ENCODE measurements around the gene WDFY4.

WDFY4 gene

GRCh38 chr10:48710647-48711275 lies 26.1 kb downstream of the WDFY4 start:
- Histone ChIP-seq H3K4me1 (no peaks in the 10 kb centered on the region), H3K4me2 (ENCODE audit: low read length) (no peak overlapping the region), H3K9me3 (ENCODE audit: control insufficient read depth, low read length) (no peaks in the 10 kb centered on the region), H3K4me3 (ENCODE audit: low read depth, low read length) (no peak overlapping the region), H3K36me3 (ENCODE audit: control insufficient read depth, insufficient read depth, low read length) (no peaks in the 10 kb centered on the region), H3K79me2 (no peaks in the 10 kb centered on the region), H2AFZ (no peak overlapping the region), H3K27me3 (ENCODE audit: control insufficient read depth, insufficient read depth, low read length) (no peaks in the 10 kb centered on the region), H3K27ac (no peak overlapping the region), H3K9ac (no peak overlapping the region)
- TF ChIP-seq CTCF (IDR thresholded peaks at IDR 0.05) = no peak

- TF ChIP-seq CTCF (IDR thresholded peaks at IDR 0.05) = no peak
- Histone ChIP-seq H3K9me3 (ENCODE audit: control insufficient read depth, low read length) (no peaks in the 10 kb centered on the region), H3K9ac (no peak overlapping the region), H3K36me3 (ENCODE audit: control insufficient read depth, insufficient read depth, low read length) (no peaks in the 10 kb centered on the region), H2AFZ (no peak overlapping the region), H3K27me3 (ENCODE audit: control insufficient read depth, insufficient read depth, low read length) (no peaks in the 10 kb centered on the region), H3K79me2 (no peaks in the 10 kb centered on the region), H3K4me3 (ENCODE audit: low read depth, low read length) (no peak overlapping the region), H3K4me1 (no peaks in the 10 kb centered on the region), H3K27ac (no peak overlapping the region), H3K4me2 (ENCODE audit: low read length) (no peak overlapping the region)
These were observed 27.2 kb downstream of the WDFY4 start for GRCh38 chr10:48711830-48712229.

GRCh38 chr10:48714088-48714487 lies 29.4 kb downstream of the WDFY4 start:
- Histone ChIP-seq H2AFZ (no peak overlapping the region), H3K4me1 (no peaks in the 10 kb centered on the region), H3K4me3 (ENCODE audit: low read depth, low read length) (no peak overlapping the region), H3K9me3 (ENCODE audit: control insufficient read depth, low read length) (no peaks in the 10 kb centered on the region), H3K4me2 (ENCODE audit: low read length) (no peak overlapping the region), H3K79me2 (no peaks in the 10 kb centered on the region), H3K27me3 (ENCODE audit: control insufficient read depth, insufficient read depth, low read length) (no peaks in the 10 kb centered on the region), H3K27ac (no peak overlapping the region), H3K36me3 (ENCODE audit: control insufficient read depth, insufficient read depth, low read length) (no peaks in the 10 kb centered on the region), H3K9ac (no peak overlapping the region)
- TF ChIP-seq CTCF (IDR thresholded peaks at IDR 0.05) = no peak

GRCh38 chr10:48716416-48716815 lies 31.7 kb downstream of the WDFY4 start:
- Histone ChIP-seq H3K79me2 (no peaks in the 10 kb centered on the region), H2AFZ (no peak overlapping the region), H3K27ac (no peak overlapping the region), H3K4me2 (ENCODE audit: low read length) (no peak overlapping the region), H3K9ac (no peak overlapping the region), H3K36me3 (ENCODE audit: control insufficient read depth, insufficient read depth, low read length) (no peaks in the 10 kb centered on the region), H3K9me3 (ENCODE audit: control insufficient read depth, low read length) (no peaks in the 10 kb centered on the region), H3K4me1 (no peaks in the 10 kb centered on the region), H3K4me3 (ENCODE audit: low read depth, low read length) (no peak overlapping the region), H3K27me3 (ENCODE audit: control insufficient read depth, insufficient read depth, low read length) (no peaks in the 10 kb centered on the region)
- no peak for TF ChIP-seq CTCF (IDR thresholded peaks at IDR 0.05)

GRCh38 chr10:48720611-48721010 lies 35.9 kb downstream of the WDFY4 start:
- H3K9me3 ChIP-seq (ENCODE audit: control insufficient read depth, low read length) = no peaks in the 10 kb centered on the region
- H3K4me3 ChIP-seq (ENCODE audit: low read depth, low read length) = no peak overlapping the region
- no peak overlapping the region for H3K27ac ChIP-seq
- TF ChIP-seq CTCF (IDR thresholded peaks at IDR 0.05) = no peak
- H3K9ac ChIP-seq = no peak overlapping the region
- no peaks in the 10 kb centered on the region for H3K79me2 ChIP-seq
- no peaks in the 10 kb centered on the region for H3K36me3 ChIP-seq (ENCODE audit: control insufficient read depth, insufficient read depth, low read length)
- no peaks in the 10 kb centered on the region for H3K4me1 ChIP-seq
- H3K27me3 ChIP-seq (ENCODE audit: control insufficient read depth, insufficient read depth, low read length) = no peaks in the 10 kb centered on the region
- H3K4me2 ChIP-seq (ENCODE audit: low read length) = no peak overlapping the region
- no peak overlapping the region for H2AFZ ChIP-seq
